Glutamatergic neuron (in vitro differentiated cells): ENCODE results near the gene CCDC69. TPM values are rescaled to one million over a fixed set of nuclear protein-coding genes. Genes with fewer than 3 reads are reported as not detected.
"Not testable (repeated sequence)": the region's sequence is repeated elsewhere in the genome, so short reads cannot be mapped to it uniquely, and the experiment has no call there.

Experiments
- DNase-seq: peaks from one replicate; pipeline ENCODE4 v3.0.0; 2022
- H3K27ac Mint-ChIP-seq: one replicate; pipeline ENCODE4 v1.8.0; 2020; ENCODE audit warnings: mild to moderate bottlenecking, mixed read lengths, inconsistent platforms; ENCODE audit not compliant: unreplicated experiment
- H3K27me3 Mint-ChIP-seq: one replicate; pipeline ENCODE4 v1.8.0; 2020; ENCODE audit warnings: mild to moderate bottlenecking, moderate library complexity, mixed read lengths, inconsistent platforms; ENCODE audit not compliant: unreplicated experiment
- H3K36me3 Mint-ChIP-seq: one replicate; pipeline ENCODE4 v1.8.0; 2020; ENCODE audit warnings: mild to moderate bottlenecking, mixed read lengths, inconsistent platforms; ENCODE audit not compliant: unreplicated experiment
- H3K4me1 Mint-ChIP-seq: one replicate; pipeline ENCODE4 v1.8.0; 2020; ENCODE audit warnings: mild to moderate bottlenecking, low read depth, mixed read lengths, inconsistent platforms; ENCODE audit not compliant: unreplicated experiment
- H3K4me3 Mint-ChIP-seq: one replicate; pipeline ENCODE4 v1.8.0; 2020; ENCODE audit warnings: mild to moderate bottlenecking, mixed read lengths, inconsistent platforms; ENCODE audit not compliant: unreplicated experiment
- H3K9me3 Mint-ChIP-seq: one replicate; pipeline ENCODE4 v1.8.0; 2020; ENCODE audit warnings: mild to moderate bottlenecking, moderate library complexity, mixed read lengths, inconsistent platforms; ENCODE audit not compliant: unreplicated experiment
- CTCF ChIP-seq: fragments of 200-600 bp; sonication (generic); IDR thresholded peaks from one replicate; pipeline ENCODE4 v1.5.0; 2021; ENCODE audit not compliant: partially characterized antibody, unreplicated experiment
- total RNA-seq: library from RNA; stranded (reverse); fragmentation: NEBNext Ultra II Directional; extraction: Animal tissue kit (Norgen Biotek cat#: 25700); gene quantifications from one replicate; pipeline ENCODE4 v1.2.1, GENCODE V29; 2021; ENCODE audit not compliant: unreplicated experiment

CCDC69 gene
- total RNA-seq, 1 donor from 2014 or later: 2.0 TPM

DNA sequence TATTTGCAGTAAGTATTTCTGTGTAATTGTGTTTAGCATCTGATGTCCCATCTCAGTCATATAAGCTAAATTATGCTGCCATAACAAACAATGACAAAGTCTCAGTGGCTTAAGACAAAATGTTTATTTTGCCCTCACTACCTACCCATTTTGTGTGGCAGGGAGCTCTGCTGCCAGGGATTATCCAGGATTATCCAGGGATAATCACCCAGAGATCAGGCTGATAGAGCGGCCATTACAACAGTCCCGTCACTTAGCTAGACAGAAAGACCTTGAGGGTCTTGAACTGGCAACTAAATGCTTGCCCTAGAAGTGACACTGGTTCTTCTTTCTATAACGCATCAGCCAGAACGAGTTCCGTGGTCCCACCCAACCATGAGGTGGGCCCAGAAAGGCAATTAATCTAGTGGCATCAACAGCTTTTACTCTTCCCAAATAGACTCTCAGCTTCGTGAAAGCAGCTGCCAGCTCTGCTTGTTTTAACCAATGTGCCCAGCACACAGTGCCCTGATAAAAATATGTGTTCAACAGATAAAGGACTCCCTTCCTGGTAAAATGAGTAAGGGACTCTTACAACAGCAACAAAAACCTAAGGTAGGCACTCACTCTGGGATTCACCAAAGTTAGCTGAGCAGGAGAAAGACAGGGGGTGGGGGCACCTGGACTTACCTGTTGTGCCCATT, 22.8 kb downstream of the CCDC69 start:
- no peaks in the 10 kb centered on the region for H3K9me3 Mint-ChIP-seq
- H3K4me1 Mint-ChIP-seq: peaks cover 1% of the 10 kb centered on the region
- no peaks in the 10 kb centered on the region for H3K27me3 Mint-ChIP-seq
- H3K36me3 Mint-ChIP-seq: no peaks in the 10 kb centered on the region
- H3K4me3 Mint-ChIP-seq: no peak overlapping the region
- TF ChIP-seq CTCF: no peak
- no peak for DNase-seq
- H3K27ac Mint-ChIP-seq: no peak overlapping the region

DNA sequence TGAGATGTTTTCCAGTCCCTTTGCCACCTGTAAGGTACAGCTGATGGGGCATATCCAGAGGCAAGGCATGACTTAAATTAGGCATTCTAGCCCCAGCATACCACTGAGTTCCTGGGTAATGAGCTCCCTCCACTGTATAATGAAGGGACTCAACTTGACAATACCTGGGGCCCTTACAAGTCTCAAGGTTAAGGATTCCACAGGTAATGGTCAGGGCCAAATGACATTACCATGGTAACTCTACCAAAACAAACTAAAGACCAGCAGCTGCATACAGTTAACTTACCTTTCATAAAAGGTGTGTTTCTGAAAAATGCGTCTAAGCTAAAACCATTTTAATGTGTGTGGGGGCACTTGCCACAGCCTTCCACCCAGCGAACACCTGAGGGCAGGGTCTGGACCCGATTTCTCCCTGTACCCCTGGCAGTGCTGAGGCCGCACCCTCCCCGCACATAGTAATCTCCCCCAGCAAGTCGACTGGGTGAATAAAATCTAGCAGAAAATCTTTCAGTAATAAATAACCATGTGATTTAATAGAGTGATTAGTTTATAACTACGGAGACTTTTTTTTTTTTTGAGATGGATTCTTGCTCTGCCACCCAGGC, 24.2 kb downstream of the CCDC69 start:
- DNase-seq: no peak
- no peak for TF ChIP-seq CTCF
- H3K27ac Mint-ChIP-seq: no peak overlapping the region
- no peaks in the 10 kb centered on the region for H3K4me1 Mint-ChIP-seq
- H3K36me3 Mint-ChIP-seq: no peaks in the 10 kb centered on the region
- H3K4me3 Mint-ChIP-seq: no peak overlapping the region
- no peaks in the 10 kb centered on the region for H3K9me3 Mint-ChIP-seq
- no peaks in the 10 kb centered on the region for H3K27me3 Mint-ChIP-seq

GRCh38 chr5:151198861-151199260, 25.0 kb downstream of the CCDC69 start:
- H3K9me3 Mint-ChIP-seq: no peaks in the 10 kb centered on the region
- H3K36me3 Mint-ChIP-seq: no peaks in the 10 kb centered on the region
- no peaks in the 10 kb centered on the region for H3K27me3 Mint-ChIP-seq
- TF ChIP-seq CTCF: no peak
- H3K4me3 Mint-ChIP-seq: no peak overlapping the region
- DNase-seq: no peak
- no peaks in the 10 kb centered on the region for H3K4me1 Mint-ChIP-seq
- H3K27ac Mint-ChIP-seq: no peak overlapping the region

- not testable (repeated sequence) for H3K36me3 Mint-ChIP-seq, H3K4me1 Mint-ChIP-seq, H3K27me3 Mint-ChIP-seq, H3K27ac Mint-ChIP-seq, H3K9me3 Mint-ChIP-seq, DNase-seq, H3K4me3 Mint-ChIP-seq
Measured at GRCh38 chr5:151197291-151197600, 26.6 kb downstream of the CCDC69 start.

- no peaks in the 10 kb centered on the region for H3K27me3 Mint-ChIP-seq
- no peaks in the 10 kb centered on the region for H3K9me3 Mint-ChIP-seq
- no peaks in the 10 kb centered on the region for H3K4me1 Mint-ChIP-seq
- no peak overlapping the region for H3K27ac Mint-ChIP-seq
- no peak for DNase-seq
- H3K36me3 Mint-ChIP-seq: no peaks in the 10 kb centered on the region
- TF ChIP-seq CTCF: no peak
- H3K4me3 Mint-ChIP-seq: no peak overlapping the region
Measured at GRCh38 chr5:151196556-151197290, 27.2 kb downstream of the CCDC69 start.
